Uterus (tissue), 4 donors: Measurements from ENCODE around the gene CST9L. TPM values are rescaled to one million over a fixed set of nuclear protein-coding genes. Genes with fewer than 3 reads are reported as not detected.
"Not testable (repeated sequence)": the region's sequence is repeated elsewhere in the genome, so short reads cannot be mapped to it uniquely, and the experiment has no call there.

Source experiments
- DNase-seq, 2 donors: peaks; one replicate each; pipeline ENCODE4 v3.0.0-alpha.2; 2019 to 2020
- H3K27ac ChIP-seq, 2 donors: fragments of 200-600 bp; sonication (generic); 1 replicate in 1 of 2; 2 replicates in 1 of 2; pipeline ENCODE4 v1.5.1; 2016 to 2018
- H3K27me3 ChIP-seq, 2 donors: fragments of 200-600 bp; sonication (generic); one replicate each; pipeline ENCODE4 v1.5.1; 2018 to 2019; ENCODE audit warnings: control low read depth in 1 of 2
- H3K36me3 ChIP-seq, 2 donors: fragments of 200-600 bp; sonication (generic); one replicate each; pipeline ENCODE4 v1.5.1; 2019; ENCODE audit warnings: control low read depth in 1 of 2
- H3K4me1 ChIP-seq, 2 donors: fragments of 200-600 bp; sonication (generic); one replicate each; pipeline ENCODE4 v1.5.1; 2018 to 2019; ENCODE audit warnings: control low read depth in 1 of 2
- H3K4me3 ChIP-seq, 2 donors: fragments of 200-600 bp; sonication (generic); 1 replicate in 1 of 2; 2 replicates in 1 of 2; pipeline ENCODE4 v1.5.1; 2018 to 2019; ENCODE audit warnings: mild to moderate bottlenecking in 1 of 2
- H3K9me3 ChIP-seq, 2 donors: fragments of 200-600 bp; sonication (generic); one replicate each; pipeline ENCODE4 v1.5.1; 2019; ENCODE audit warnings: control low read depth in 1 of 2
- CTCF ChIP-seq, 4 experiments: fragments of 200-600 bp in 2 of 4; fragments of 450-650 bp in 2 of 4; sonication (generic) in 2 of 4; IDR thresholded peaks; one replicate each; pipeline ENCODE4 v1.5.1; 2016 to 2019; ENCODE audit warnings: antibody characterized with exemption in 4 of 4, mild to moderate bottlenecking in 2 of 4, moderate library complexity in 1 of 4
- POLR2A ChIP-seq, 2 donors: fragments of 450-650 bp; IDR thresholded peaks; one replicate each; pipeline ENCODE4 v1.6.1; 2016; ENCODE audit warnings: antibody characterized with exemption in 2 of 2, mild to moderate bottlenecking in 1 of 2, moderate library complexity in 1 of 2
- intact Hi-C: fragments of 100-400 bp; cut with DNase I; formaldehyde crosslinking; loops from one replicate; pipeline ENCODE4 v1.15.1; 2023; ENCODE audit warnings: low total_unique reads
- total RNA-seq, 4 donors: library from RNA; depleted of rRNA in 3 of 4; stranded (reverse); fragments of >200 nt in 3 of 4; gene quantifications; one replicate each; pipeline versions ENCODE4 v1.1.0 to v1.2.4, GENCODE V29; 2014 to 2023
- donor health status: DM: yes; HTN: yes; CAD: no.

Gene CST9L
- total RNA-seq, 4 donors from 2014 or later: not detected

DNA sequence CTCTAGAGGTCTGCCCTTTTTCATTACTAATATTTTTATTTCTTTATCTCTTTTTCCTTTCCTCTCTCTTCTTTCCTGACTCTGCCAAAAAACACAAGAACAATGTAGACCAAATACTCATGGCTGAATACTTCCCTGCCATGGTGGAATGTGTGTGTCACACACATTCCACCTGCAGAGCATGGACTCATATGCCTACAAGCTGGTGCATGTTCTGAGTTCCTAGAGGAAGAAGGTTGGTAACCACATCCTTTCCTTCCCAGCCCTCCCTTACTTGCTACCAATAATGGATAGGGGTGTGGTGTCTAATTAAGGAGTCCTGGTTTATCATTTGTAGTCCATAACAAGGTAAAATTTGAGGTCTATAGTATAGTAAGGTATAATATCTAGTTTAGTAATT, 15.2 kb upstream of the CST9L start:
- Histone ChIP-seq H3K4me3 (no peak overlapping the region), H3K9me3 (no peaks in the 10 kb centered on the region), H3K4me1 (no peaks in the 10 kb centered on the region), H3K27me3 (no peaks in the 10 kb centered on the region), H3K27ac (no peak overlapping the region), H3K36me3 (no peaks in the 10 kb centered on the region)
- intact Hi-C loops: no loop called here
- no peak for DNase-seq
- TF ChIP-seq POLR2A (IDR thresholded peaks at IDR 0.05) (no peak), CTCF (IDR thresholded peaks at IDR 0.05) (no peak)

DNA sequence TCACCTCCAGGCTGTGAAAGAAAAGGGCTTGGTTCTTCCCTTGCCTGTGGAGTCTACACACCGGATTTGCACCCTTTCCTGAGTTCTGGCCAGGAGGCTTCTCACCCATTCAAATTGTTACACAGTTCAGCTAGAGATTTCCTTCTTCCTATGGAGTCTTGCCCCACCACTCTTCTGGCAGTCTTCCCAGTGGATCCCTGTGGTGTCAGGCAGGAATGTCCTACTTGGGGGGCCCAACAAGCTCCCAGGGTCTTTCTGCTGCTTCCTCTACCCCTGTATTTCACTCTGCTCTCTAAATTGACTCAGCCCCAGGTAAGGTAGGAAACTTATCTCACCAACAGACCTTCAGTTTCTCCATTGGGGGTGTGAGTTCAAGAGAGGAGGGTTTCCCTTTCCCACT, 14.0 kb upstream of the CST9L start:
- Histone ChIP-seq H3K4me3 (no peak overlapping the region), H3K27ac (no peak overlapping the region), H3K36me3 (no peaks in the 10 kb centered on the region), H3K4me1 (no peaks in the 10 kb centered on the region), H3K27me3 (no peaks in the 10 kb centered on the region), H3K9me3 (no peaks in the 10 kb centered on the region)
- intact Hi-C loops: no loop called here
- TF ChIP-seq CTCF (IDR thresholded peaks at IDR 0.05) (no peak), POLR2A (IDR thresholded peaks at IDR 0.05) (no peak)
- no peak for DNase-seq

GRCh38 chr20:23581833-23582232, 13.5 kb upstream of the CST9L start:
- H3K27ac ChIP-seq, H3K4me1 ChIP-seq, intact Hi-C loops, H3K9me3 ChIP-seq, DNase-seq, H3K4me3 ChIP-seq, H3K27me3 ChIP-seq, H3K36me3 ChIP-seq: not testable (repeated sequence)

- H3K9me3 ChIP-seq: no peaks in the 10 kb centered on the region
- H3K27me3 ChIP-seq: no peaks in the 10 kb centered on the region
- no peak overlapping the region for H3K4me3 ChIP-seq
- no peaks in the 10 kb centered on the region for H3K4me1 ChIP-seq
- intact Hi-C loops: no loop called here
- H3K27ac ChIP-seq: no peak overlapping the region
- no peak for DNase-seq
- no peak for TF ChIP-seq CTCF (IDR thresholded peaks at IDR 0.05)
- no peak for TF ChIP-seq POLR2A (IDR thresholded peaks at IDR 0.05)
- H3K36me3 ChIP-seq: no peaks in the 10 kb centered on the region
These were observed 6.7 kb upstream of the CST9L start for GRCh38 chr20:23574977-23575376.

DNA sequence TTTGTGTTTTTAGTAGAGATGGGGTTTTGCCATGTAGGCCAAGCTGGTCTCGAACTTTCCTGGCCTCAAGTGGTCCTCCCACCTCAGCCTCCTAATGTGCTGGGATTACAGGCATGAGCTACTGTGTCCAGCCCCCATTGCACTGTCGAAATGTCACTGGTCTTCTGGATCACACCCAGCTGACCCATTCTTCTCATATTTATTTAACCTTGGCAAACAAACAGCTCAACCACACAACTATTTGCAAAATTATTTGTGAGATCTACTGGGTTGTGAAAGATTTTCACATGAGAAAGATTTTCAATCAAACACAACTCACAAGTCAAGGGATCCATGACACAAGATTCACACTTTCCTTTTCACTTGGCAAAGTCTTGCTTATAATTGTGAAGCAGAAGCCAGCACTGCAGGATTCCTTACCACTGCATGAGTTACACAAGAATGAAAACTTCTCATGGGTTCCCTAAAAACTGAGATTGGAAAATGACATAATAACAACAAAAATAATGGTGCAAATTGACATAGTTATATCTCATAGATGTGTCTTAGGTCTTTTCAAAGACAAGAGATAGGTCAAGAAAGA, 2.0 kb upstream of the CST9L start:
- Histone ChIP-seq H3K4me3 (no peak overlapping the region), H3K27me3 (no peaks in the 10 kb centered on the region), H3K9me3 (no peaks in the 10 kb centered on the region), H3K4me1 (no peaks in the 10 kb centered on the region), H3K27ac (no peak overlapping the region), H3K36me3 (no peaks in the 10 kb centered on the region)
- no peak for TF ChIP-seq POLR2A (IDR thresholded peaks at IDR 0.05)
- no peak for TF ChIP-seq CTCF (IDR thresholded peaks at IDR 0.05)
- no peak for DNase-seq
- intact Hi-C loops: no loop called here

DNA sequence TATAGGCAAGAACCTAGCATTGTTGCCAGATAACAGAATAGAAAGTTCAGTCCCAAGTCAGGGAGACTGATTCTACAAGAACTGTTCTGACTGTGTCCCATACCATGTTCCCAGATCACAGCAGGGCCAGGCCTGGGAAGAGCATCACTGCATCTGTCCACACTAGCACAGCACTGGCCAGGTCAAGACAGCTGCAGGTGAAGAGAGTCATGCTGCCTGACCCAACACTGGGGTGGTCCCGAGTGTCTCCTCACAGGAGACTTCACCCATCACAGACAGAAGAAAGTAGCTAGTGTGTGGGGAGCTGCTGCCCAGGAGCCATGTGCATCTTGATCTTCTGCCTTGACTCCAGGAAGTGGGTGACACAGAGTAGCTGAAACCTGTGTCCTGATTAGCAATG, 1.3 kb upstream of the CST9L start:
- H3K4me3 ChIP-seq: no peak overlapping the region
- no peak for TF ChIP-seq CTCF (IDR thresholded peaks at IDR 0.05)
- no peak for TF ChIP-seq POLR2A (IDR thresholded peaks at IDR 0.05)
- H3K27ac ChIP-seq: no peak overlapping the region
- H3K9me3 ChIP-seq: no peaks in the 10 kb centered on the region
- no peaks in the 10 kb centered on the region for H3K27me3 ChIP-seq
- H3K36me3 ChIP-seq: no peaks in the 10 kb centered on the region
- intact Hi-C loops: no loop called here
- DNase-seq: no peak
- H3K4me1 ChIP-seq: no peaks in the 10 kb centered on the region
